ENCODE measurements around the gene PLPPR3.
"Not testable (repeated sequence)": the region's sequence is repeated elsewhere in the genome, so short reads cannot be mapped to it uniquely, and the experiment has no call there.

The PLPPR3 gene

DNA sequence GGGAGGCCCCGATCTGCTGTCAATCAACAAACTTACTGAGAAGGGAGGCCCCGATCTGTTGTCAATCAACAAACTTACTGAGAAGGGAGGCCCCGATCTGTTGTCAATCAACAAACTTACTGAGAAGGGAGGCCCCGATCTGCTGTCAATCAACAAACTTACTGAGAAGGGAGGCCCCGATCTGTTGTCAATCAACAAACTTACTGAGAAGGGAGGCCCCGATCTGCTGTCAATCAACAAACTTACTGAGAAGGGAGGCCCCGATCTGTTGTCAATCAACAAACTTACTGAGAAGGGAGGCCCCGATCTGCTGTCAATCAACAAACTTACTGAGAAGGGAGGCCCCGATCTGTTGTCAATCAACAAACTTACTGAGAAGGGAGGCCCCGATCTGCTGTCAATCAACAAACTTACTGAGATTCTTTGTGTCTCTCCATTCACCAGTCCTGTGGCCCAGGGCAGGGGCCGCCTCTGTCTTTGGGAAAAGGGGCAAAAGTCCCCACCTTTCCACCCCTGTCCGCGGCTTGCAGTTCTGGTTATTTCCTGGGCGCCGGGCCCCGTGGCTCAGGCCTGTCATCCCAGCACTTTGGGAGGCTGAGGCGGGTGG, 32.0 kb upstream of the PLPPR3 start:
- DNase-seq, result not testable (repeated sequence)

DNA sequence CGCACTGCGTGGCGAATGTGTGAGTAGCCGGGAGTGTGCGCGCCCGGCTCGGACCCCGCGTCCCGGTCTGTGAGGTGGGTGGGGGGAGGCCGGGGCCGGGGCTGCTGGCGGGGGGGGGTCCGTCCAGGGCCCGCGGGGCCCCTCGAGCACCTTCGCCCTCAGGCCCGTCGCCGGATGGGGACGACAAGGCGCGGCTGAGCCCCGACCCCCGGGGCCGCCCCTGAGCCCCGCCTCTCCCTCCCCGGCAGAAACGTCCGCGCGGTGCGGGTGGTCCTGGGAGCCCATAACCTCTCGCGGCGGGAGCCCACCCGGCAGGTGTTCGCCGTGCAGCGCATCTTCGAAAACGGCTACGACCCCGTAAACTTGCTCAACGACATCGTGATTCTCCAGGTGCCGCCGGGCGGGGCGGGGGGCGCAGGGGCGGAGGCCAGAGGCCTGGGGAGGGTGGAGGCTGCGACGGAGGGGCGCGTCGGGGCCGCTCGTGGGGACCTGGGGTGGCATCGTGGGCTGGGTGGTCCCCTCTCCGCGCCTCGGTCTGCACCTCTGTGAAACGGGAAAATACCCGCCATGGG, 31.3 kb upstream of the PLPPR3 start:
- DNase-seq, result no peak

DNA sequence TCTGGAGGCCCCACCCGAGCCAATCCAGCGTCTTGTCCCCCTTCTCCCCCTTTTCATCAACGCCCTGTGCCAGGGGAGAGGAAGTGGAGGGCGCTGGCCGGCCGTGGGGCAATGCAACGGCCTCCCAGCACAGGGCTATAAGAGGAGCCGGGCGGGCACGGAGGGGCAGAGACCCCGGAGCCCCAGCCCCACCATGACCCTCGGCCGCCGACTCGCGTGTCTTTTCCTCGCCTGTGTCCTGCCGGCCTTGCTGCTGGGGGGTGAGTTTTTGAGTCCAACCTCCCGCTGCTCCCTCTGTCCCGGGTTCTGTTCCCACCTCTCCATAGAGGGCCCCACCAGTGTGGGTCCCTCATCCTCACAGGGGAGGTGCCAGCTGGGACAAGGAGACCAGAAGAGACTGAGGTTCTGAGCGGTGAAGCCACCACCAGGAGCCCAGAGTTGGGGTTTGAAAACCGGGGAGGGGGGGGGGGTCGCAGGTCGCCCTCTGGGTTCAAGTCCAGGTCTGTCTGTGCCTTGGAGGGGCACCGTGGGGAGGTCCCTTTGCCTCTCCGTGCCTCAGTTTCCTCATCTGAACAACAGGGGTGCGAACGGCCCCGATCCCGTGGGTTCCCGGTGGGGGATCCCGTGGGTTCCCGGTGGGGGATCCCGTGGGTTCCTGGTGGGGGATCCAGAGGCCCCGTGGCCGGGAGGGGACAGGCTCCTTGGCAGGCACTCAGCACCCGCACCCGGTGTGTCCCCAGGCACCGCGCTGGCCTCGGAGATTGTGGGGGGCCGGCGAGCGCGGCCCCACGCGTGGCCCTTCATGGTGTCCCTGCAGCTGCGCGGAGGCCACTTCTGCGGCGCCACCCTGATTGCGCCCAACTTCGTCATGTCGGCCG, 30.6 kb upstream of the PLPPR3 start, which contains the start of gene ELANE:
TSS of gene ELANE (plus strand) at position 168 of the 878 bp plus-strand sequence. CDS start at position 194, 26 bp downstream.
- DNase-seq, result no peak

DNA sequence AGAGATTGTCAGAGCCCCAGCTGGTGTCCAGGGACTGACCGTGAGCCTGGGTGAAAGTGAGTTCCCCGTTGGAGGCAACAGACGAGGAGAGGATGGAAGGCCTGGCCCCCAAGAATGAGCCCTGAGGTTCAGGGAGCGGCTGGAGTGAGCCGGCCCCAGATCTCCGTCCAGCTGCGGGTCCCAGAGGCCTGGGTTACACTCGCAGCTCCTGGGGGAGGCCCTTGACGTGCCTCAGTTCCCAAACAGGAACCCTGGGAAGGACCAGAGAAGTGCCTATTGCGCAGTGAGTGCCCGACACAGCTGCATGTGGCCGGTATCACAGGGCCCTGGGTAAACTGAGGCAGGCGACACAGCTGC, 29.2 kb upstream of the PLPPR3 start:
- DNase-seq, result no peak

DNA sequence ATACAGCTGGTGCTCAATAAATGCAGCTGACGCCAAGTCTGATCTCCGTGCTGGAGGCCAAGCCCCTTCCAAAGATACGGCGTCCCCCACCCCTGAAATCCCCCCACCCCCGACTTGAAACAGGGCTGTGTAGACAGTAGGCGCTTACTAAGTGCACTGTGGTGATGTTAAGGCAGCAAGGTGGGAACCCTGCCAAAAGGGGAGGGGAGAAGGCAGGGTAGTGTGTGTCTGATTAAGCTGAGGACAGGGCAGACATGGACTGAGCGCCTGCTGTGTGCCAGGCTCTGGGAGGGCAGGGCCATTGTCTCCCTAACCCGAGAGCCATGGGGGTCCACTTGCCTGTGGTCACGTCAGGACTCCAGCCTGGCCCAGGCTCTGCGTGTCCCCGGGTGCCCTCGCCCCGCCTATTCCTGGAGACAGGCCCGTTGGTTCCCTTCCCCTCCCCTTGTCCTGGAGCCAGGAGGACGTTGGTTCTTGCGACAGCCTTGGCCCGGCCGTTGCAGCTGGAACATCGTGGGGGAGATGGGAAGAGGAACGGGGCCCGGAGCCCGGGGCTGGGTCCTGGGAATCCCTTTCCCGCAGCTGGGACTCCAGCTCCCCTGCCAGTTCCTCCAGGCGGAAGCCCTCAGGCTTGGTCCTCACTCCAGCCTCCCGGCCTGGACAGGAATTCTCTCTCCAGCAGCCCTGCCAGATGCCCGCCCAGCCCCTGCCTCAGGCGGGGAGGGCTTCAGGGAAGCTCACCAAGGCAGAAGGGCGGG, 28.6 kb upstream of the PLPPR3 start:
- no peak for DNase-seq

DNA sequence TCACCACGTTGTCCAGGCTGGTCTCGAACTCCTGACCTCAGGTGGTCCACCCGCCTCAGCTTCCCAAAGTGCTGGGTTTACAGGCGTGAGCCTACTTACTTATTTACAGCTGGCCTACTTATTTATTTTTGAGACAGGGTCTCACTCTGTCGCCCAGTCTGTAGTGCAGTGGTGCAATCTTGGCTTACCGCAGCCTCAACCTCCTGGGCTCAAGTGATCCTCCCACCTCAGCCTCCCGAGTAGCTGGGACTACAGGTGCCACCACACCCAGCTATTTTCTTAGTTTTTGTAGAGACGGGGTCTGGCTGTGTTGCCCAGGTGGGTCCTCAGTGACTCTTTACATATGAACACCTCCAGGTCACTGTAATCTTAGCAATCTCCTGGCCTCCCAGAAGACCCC, 27.4 kb upstream of the PLPPR3 start:
- DNase-seq, result not testable (repeated sequence)

DNA sequence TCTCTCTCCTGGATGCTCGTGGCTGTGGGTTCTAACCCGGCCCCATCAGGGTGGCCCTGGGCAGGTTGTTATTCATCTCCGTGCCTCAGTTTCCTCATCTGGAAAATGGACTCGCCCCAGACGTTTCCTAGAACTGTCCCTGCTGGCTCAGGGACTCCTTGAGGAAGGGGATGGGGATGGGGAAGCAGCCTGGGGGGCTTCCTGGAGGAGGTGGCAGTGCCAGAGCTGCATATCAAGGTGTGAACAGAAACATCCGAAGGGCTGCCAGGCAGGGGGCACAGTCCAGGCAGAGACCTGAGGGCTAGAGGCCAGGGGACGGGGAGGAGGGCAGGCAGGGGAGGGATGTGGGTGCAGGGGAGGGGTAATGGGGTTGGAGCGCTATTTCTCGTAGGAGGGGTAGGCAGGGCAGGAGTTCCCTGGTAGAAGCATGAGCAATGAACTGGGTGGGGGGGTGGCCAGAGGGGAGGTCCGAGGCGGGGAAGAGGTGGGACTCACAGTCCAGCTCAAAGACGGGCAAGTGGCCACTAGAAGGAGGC, 26.7 kb upstream of the PLPPR3 start:
- DNase-seq, result no peak

DNA sequence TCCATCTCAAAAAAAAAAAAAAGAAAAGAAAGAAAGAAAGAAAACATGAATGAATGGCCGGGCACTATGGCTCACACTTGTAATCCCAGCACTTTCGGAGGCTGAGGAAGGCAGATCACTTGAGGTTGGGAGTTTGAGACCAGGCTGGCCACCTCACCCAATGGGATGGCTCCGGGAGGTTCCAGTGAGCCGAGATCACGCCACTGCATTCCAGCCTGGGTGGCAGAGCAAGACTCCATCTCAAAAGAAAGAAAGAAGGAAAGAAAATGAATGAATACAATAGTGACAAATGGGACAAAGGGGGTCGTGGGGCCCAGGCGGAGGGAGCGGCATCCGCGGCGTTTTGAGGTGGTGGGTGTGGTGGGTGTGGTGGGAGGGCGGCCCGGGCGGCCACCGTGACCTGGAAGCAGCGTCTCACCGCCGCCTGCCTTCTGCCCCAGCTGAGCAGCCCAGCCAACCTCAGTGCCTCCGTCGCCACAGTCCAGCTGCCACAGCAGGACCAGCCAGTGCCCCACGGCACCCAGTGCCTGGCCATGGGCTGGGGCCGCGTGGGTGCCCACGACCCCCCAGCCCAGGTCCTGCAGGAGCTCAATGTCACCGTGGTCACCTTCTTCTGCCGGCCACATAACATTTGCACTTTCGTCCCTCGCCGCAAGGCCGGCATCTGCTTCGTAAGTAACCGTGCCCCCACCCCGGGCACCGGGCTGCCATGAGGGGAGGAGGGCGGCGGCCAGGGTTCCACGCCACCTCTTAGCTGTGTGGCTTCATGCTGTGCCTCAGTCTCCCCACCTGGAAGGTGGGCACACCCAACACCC, 24.2 kb upstream of the PLPPR3 start:
- no peak for DNase-seq

DNA sequence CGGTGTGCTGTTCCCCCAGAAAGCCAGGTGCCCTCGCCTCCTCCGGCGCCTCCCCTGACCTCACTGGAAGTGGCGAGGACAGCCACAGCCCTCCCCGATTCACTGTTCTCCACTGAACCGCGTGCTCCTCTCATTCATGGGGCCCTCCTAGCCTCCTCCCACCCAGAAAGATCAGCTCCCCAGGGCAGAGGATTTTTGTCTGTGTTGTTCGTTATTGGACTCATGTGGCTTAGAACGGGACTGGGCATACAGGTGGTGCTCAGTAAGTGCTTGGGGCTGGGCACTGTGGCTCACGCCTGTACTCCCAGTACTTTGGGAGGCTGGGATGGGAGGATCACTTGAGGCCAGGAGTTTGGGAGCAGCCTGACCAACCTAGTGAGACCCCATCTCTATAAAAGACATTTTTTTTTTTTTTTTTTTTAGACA, 22.8 kb upstream of the PLPPR3 start:
- no peak for DNase-seq

DNA sequence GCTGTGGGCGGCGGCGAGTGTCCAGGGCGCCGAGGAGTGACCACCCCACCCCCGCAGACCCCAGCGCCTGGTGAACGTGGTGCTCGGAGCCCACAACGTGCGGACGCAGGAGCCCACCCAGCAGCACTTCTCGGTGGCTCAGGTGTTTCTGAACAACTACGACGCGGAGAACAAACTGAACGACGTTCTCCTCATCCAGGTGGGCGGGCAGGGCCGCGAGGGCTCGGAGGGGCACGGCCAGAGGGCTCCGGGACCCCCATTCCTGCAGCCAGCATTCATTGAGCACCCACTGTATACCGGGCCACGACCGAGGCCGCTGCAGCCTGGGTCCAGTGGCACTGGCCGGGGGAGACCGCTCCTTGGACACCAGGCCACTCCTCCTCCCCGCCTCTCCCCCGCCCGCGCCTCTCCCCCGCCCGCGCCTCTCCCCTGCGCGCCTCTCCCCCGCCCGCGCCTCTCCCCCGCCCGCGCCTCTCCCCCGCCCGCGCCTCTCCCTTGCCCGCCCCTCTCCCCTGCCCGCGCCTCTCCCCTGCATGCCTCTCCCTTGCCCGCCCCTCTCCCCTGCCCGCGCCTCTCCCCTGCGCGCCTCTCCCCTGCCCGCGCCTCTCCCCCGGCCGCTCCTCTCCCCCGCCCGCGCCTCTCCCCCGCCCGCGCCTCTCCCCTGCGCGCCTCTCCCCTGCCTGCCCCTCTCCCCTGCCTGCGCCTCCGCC, 22.2 kb upstream of the PLPPR3 start:
- DNase-seq, result no peak

DNA sequence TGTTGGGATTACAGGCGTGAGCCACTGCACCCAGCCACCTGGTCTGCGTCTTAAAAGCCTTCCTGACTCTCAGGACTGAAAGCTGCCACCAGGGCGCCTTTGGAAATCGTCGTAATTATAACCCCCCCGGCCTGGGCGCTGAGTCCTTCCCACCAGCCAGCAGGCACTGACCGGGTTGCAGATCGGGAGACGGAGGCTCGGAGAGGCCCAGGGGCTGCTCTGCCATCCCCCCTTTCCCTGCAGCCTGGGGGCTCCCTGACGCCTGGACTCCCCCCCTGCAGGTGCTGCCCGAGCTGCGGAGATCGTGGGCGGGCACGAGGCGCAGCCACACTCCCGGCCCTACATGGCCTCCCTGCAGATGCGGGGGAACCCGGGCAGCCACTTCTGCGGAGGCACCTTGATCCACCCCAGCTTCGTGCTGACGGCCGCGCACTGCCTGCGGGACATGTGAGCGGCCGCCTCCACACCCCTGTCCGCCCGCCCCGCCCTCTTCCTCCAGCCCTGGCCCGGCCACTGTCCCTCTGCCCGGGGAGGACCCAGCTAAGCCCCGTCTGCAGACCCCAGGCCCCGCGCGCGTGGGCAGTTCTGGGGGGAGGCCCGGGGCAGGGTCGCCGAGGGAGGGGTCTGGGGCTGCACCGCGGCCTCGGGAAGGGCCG, 21.6 kb upstream of the PLPPR3 start:
- no peak for DNase-seq

DNA sequence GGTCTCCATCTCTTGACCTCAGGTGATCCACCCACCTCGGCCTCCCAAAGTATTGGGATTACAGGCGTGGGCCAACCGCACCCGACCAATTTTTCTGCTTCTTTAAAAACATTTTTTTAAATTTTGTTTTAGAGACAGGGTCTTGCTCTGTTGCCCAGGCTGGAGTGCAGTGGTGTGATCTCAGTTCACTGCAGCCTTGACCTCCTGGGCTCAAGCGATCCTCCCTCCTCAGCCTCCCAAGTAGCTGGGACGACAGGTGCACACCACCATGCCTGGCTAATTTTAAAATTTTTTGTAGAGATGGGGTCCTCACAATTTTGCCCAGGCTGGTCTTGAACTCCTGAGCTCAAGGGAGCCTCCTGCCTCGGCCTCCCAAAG, 21.0 kb upstream of the PLPPR3 start:
- not testable (repeated sequence) for DNase-seq

DNA sequence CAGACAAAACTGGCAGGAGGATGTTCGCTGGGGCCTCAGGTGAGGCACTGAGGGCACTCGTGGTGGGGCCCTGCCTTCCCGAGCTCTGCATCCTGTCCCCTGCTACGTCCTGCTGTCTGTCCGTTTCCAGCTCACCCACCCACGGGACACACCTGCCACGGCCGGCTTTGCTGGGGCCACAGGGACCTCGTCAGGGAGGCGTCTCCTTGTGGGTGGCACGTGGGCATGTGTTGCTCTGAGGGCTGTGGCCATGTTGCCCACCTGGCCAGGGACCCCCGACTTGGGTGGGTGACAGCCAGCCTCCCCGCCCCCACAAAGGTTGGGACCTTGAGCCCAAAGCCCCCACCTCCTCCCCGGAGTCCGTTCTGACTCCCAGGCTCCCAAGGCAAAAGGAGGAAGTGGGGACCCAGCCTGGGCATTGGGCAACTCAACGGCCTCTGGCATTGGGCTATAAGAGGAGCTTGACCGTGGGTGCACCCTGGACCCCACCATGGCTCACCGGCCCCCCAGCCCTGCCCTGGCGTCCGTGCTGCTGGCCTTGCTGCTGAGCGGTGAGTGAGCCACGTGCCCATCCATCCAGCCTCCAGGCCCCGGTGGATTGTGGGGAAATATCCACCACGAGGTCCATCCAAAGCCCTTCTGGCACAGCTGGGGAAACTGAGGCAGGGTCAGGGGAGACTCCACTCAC, 18.9 kb upstream of the PLPPR3 start, which contains the start of gene PRTN3:
TSS of gene PRTN3 (plus strand) at position 481 of the 688 bp plus-strand sequence. CDS start at position 491, 10 bp downstream.
- DNase-seq, result no peak

DNA sequence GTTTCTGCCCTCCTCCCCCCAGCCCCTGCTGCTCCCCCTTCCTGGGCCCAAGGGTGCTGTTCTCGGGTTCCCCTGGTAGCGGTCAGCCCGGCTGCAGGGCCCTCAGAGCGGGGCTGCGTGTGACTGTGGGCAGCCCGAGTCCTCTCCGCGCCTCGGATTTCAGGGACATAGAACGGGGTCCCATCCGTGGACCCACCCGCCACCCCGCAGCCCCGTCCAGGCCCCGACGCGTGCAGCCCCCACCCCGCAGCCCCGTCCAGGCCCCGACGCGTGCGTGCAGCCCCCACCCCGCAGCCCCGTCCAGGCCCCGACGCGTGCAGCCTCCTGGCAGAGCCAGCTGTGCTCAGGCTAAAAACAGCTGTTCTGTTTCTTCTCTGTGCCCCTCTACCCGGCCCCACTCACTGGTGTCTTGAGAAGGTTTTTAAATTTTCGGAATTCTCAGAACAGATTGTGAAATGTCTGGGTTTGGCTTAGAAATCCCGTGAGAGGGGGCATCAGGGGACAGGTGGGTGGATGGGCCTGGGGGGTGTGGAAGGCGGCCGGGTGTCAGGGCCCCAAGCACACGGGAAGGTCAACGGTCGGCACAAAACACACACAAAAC, 13.6 kb upstream of the PLPPR3 start:
- no peak for DNase-seq

DNA sequence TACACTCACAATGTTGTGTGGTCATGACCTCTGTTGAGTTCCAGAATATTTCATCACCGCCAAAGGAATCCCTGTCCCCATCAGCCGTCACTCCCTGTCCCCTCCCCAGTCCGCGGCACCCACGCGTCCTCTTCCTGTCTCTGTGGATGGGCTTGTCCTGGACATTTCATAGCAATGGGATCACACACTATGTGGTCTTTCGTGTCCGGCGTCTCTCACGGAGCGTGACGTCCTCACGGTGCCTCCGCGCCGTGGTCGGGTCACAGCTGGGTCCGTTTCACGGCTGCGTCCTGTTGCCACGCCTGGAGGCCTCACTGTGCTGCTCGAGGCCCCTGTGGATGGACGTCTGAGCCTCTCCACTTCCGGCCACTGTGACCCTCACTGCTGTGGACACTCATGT, 12.5 kb upstream of the PLPPR3 start:
- no peak for DNase-seq

DNA sequence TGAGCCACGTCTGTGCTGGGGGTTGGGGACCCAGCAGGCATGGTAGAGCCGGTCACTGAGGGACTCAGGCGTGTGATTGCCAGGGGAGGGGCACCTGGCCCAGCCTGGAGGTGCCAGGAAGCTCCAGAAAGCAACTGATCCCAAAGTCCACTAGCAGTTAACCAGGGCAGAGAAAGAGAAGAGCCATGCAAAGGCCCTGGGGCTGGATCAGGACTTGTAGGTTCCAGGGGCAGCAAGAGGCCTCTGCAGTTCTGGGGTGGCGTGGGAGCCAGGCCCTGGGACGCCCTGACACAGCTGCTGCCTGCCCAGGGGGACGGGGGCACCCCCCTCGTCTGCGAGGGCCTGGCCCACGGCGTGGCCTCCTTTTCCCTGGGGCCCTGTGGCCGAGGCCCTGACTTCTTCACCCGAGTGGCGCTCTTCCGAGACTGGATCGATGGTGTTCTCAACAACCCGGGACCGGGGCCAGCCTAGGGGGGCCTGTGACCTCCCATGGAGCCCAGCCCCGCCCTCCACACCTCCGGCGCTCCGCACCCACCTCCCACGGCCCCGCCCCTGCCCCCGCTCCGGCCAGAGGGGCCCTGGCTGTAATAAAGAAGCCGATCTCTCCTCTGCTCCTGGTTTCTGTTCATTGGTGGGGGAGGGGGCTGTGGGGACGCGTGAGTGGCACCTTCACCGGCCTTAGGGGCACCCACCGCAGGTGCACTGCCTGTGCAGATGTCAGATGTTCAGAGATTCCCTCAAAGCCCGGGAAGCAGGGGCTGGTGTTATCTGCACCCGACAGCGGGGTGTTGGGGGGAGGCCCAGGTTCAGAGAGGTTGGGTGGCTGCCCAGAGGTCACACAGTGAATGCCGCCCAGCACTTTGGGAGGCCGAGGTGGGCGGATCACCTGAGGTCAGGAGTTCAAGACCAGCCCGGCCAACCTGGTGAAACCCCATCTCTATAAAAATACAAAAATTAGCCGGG, 9.9 kb upstream of the PLPPR3 start:
- DNase-seq, result no peak

DNA sequence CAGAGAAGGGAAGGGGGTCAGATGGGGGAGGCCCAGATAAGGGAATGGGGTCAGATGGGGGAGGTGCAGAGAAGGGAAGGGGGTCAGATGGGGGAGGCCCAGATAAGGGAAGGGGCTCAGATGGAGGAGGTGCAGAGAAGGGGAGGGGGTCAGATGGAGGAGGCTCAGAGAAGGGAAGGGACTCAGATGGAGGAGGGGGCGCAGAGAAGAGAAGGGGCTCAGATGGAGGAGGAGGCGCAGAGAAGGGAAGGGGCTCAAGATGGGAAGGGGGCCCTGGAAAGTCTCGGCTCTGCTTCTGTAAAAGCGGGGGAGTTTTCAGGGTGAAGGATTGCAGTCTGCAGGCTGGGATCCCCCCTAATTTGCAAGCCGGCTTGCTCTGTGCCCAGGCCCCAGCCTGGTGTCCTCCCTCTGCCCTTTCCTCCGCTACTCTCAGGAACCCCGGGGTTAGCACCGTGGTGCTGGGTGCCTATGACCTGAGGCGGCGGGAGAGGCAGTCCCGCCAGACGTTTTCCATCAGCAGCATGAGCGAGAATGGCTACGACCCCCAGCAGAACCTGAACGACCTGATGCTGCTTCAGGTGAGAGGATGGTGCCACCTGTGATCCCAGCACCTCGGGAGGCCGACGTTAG, 7.5 kb upstream of the PLPPR3 start:
- DNase-seq, result no peak
